GM23248 (cell line): ENCODE measurements around the gene TRMT44. TPM values are rescaled to one million over a fixed set of nuclear protein-coding genes. Genes with fewer than 3 reads are reported as not detected.

ENCODE experiments used
- DNase-seq: peaks from one replicate; pipeline ENCODE4 v3.0.0-alpha.2; 2015
- H2AFZ ChIP-seq: fragments of 200-600 bp; sonication (generic); 2 replicates; pipeline ENCODE4 v1.6.1; 2016; ENCODE audit warnings: antibody characterized with exemption
- H3F3A ChIP-seq: fragments of 200-600 bp; sonication (generic); 2 replicates; pipeline ENCODE4 v1.6.1; 2016; ENCODE audit warnings: mild to moderate bottlenecking, antibody characterized with exemption, mixed run types; ENCODE audit not compliant: insufficient read depth
- H3K27ac ChIP-seq: fragments of 200-600 bp; sonication (generic); 2 replicates; pipeline ENCODE4 v1.5.1; 2016; ENCODE audit warnings: mild to moderate bottlenecking
- H3K27me3 ChIP-seq: fragments of 200-600 bp; sonication (generic); replicated peaks from 2 replicates; pipeline ENCODE4 v1.6.1; 2016; ENCODE audit warnings: mild to moderate bottlenecking; ENCODE audit not compliant: insufficient read depth
- H3K36me3 ChIP-seq: fragments of 200-600 bp; sonication (generic); 2 replicates; pipeline ENCODE4 v1.6.1; 2016; ENCODE audit warnings: low read depth, mild to moderate bottlenecking
- H3K4me1 ChIP-seq: fragments of 200-600 bp; sonication (generic); 2 replicates; pipeline ENCODE4 v1.6.1; 2016; ENCODE audit warnings: mild to moderate bottlenecking; ENCODE audit not compliant: insufficient read depth
- H3K4me2 ChIP-seq: fragments of 200-600 bp; sonication (generic); one replicate; pipeline ENCODE4 v1.6.1; 2016; ENCODE audit warnings: mild to moderate bottlenecking; ENCODE audit not compliant: unreplicated experiment
- H3K4me3 ChIP-seq: fragments of 200-600 bp; sonication (generic); 2 replicates; pipeline ENCODE4 v1.5.1; 2016; ENCODE audit warnings: mild to moderate bottlenecking
- H3K79me2 ChIP-seq: fragments of 200-600 bp; sonication (generic); 2 replicates; pipeline ENCODE4 v1.6.1; 2016; ENCODE audit warnings: mild to moderate bottlenecking; ENCODE audit not compliant: insufficient read depth
- H3K9ac ChIP-seq: fragments of 200-600 bp; sonication (generic); 2 replicates; pipeline ENCODE4 v1.6.1; 2016; ENCODE audit warnings: mild to moderate bottlenecking
- H3K9me2 ChIP-seq: fragments of 200-600 bp; sonication (generic); 2 replicates; pipeline ENCODE4 v1.6.1; 2016; ENCODE audit warnings: mixed run types, mild to moderate bottlenecking, moderate library complexity; ENCODE audit not compliant: insufficient read depth
- H3K9me3 ChIP-seq: fragments of 200-600 bp; sonication (generic); one replicate; pipeline ENCODE4 v1.6.1; 2017; ENCODE audit warnings: low read depth
- H4K20me1 ChIP-seq: fragments of 200-600 bp; sonication (generic); 2 replicates; pipeline ENCODE4 v1.6.0; 2016; ENCODE audit not compliant: insufficient read depth
- EZH2 ChIP-seq: fragments of 200-600 bp; sonication (generic); IDR thresholded peaks from 2 replicates; pipeline ENCODE4 v1.6.1; 2018; ENCODE audit warnings: antibody characterized with exemption, mild to moderate bottlenecking; ENCODE audit not compliant: insufficient read depth, poor library complexity, severe bottlenecking
- EZH2phosphoT487 ChIP-seq: fragments of 200-600 bp; sonication (generic); IDR thresholded peaks from 2 replicates; pipeline ENCODE4 v1.6.1; 2018; ENCODE audit warnings: antibody characterized with exemption, moderate library complexity, mild to moderate bottlenecking, low read depth; ENCODE audit not compliant: insufficient read depth
- WGBS, 2 experiments: methylation state at CpG; one replicate each; pipeline ENCODE4 v1.1.6; 2015 to 2017; ENCODE audit warnings: low lambda C conversion rate in 2 of 2, low coverage in 1 of 2; ENCODE audit errors: missing lambda C conversion rate in 2 of 2; 5-methylcytosine and 5-hydroxymethylcytosine counted together
- in situ Hi-C: fragments of 300-500 bp; cut with MboI; formaldehyde crosslinking; loops from 2 replicates; pipeline ENCODE4 v1.15.0; 2020
- polyA plus RNA-seq: library from polyadenylated mRNA; unstranded; fragments of >200 nt; fragmentation: Nextera tagmentation; extraction: Ambion mirVana; gene quantifications from 2 replicates; pipeline ENCODE4 v1.2.1, GENCODE V29; 2016
- total RNA-seq: library from RNA; depleted of rRNA; stranded (reverse); fragments of >200 nt; shearing (Covaris generic); gene quantifications from 2 replicates; pipeline ENCODE4 v1.2.3, GENCODE V29; 2014

The TRMT44 gene
- total and polyA plus RNA-seq, 2 experiments from 2014 or later, result 4.1 to 12.0 TPM

DNA sequence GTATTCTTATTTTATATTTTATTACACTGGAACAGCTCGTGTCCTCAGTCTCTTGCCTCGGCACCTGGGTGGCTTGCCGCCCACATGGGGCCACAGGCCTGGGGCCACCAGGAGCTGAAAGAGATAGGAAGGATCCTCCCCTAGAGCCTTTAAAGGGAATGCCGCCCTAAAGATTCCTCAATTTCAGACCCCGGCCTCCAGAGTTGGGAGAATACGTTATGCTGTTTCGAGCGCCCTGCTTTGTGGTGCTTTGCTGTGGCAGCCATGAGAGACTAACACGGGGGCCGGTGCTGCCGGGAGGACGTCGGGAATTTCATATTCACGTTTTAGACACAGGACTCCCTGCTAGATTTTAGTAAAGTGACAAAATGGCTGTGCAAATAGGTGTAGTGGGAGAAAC is 33.3 kb upstream of the TRMT44 start:
- no peaks in the 10 kb centered on the region for H4K20me1 ChIP-seq
- no peaks in the 10 kb centered on the region for H3K27me3 ChIP-seq
- H3K4me1 ChIP-seq, result peaks cover 6% of the 10 kb centered on the region; the same call in 1 of the 2 replicates
- H3K79me2 ChIP-seq, result no peaks in the 10 kb centered on the region
- no peak overlapping the region for H3K4me3 ChIP-seq
- 0 out of 2 replicates have a peak, but pooled peaks cover 5% of the 10 kb centered on the region for H3K36me3 ChIP-seq
- peaks cover 8% of the 10 kb centered on the region; the same call in 1 of the 2 replicates for H3F3A ChIP-seq
- no peaks in the 10 kb centered on the region for H3K9me2 ChIP-seq
- H3K27ac ChIP-seq, result no peak overlapping the region
- H2AFZ ChIP-seq, result no peak overlapping the region
- H3K9me3 ChIP-seq, result no peaks in the 10 kb centered on the region
- DNase-seq, result no peak
- WGBS, 2 experiments, result 90 to 92% methylated on average over 14 of the region's 14 CpGs
- H3K4me2 ChIP-seq, result no peak overlapping the region
- no peak for TF ChIP-seq EZH2phosphoT487
- TF ChIP-seq EZH2, result no peak
- in situ Hi-C loops, result no loop called here
- no peak overlapping the region for H3K9ac ChIP-seq

- H3K27me3 ChIP-seq, result no peaks in the 10 kb centered on the region
These were observed 32.8 kb upstream of the TRMT44 start for GRCh38 chr4:8407756-8408155.

DNA sequence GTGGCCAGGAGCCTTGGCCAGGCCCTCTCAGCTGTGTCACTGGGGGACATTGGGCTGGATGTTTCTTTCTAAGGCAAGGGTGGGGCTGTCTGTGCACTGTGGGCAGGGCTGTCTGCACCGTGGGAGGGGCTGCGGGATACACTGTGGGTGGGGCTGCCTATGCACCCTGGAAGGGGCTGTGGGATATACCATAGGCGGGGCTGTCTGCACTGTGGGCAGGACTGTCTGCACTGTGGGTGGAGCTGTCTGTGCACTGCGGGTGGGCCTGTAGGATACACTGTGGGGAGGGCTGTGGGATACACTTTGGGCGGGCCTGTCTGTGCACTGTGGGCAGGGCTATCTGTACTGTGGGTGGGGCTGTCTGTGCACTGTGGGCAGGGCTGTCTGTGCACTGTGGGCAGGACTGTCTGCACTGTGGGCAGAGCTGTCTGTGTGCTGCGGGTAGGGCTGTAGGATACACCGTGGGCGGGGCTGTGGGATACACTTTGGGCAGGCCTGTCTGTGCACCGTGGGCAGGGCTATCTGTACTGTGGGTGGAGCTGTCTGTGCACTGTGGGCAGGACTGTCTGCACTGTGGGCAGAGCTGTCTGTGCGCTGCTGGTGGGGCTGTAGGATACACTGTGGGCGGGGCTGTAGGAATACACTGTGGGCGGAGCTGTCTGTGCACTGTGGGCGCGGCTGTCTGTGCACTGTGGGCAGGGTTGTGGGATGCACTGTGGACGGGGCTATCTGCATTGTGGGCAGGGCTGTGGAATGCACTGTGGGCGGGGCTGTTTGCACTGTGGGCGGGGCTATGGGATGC is 31.1 kb upstream of the TRMT44 start:
- no peak for TF ChIP-seq EZH2
- no peak for TF ChIP-seq EZH2phosphoT487
- H3K4me1 ChIP-seq, result peaks cover 6% of the 10 kb centered on the region; the same call in 1 of the 2 replicates
- no peaks in the 10 kb centered on the region for H3K9me3 ChIP-seq
- 36 to 51% methylated on average over 13 to 15 of the region's 17 CpGs for WGBS, 2 experiments
- in situ Hi-C loops, result no loop called here
- H3K79me2 ChIP-seq, result no peaks in the 10 kb centered on the region
- no peak overlapping the region for H3K27ac ChIP-seq
- H2AFZ ChIP-seq, result no peak overlapping the region
- 0 out of 2 replicates have a peak, but pooled peaks cover 7% of the 10 kb centered on the region for H3K36me3 ChIP-seq
- H3K9me2 ChIP-seq, result no peaks in the 10 kb centered on the region
- H3K27me3 ChIP-seq, result no peaks in the 10 kb centered on the region
- no peaks in the 10 kb centered on the region for H4K20me1 ChIP-seq
- H3K4me3 ChIP-seq, result no peak overlapping the region
- H3K9ac ChIP-seq, result no peak overlapping the region
- H3K4me2 ChIP-seq, result no peak overlapping the region
- peak; percentile 48 for DNase-seq
- H3F3A ChIP-seq, result peaks cover 8% of the 10 kb centered on the region; the same call in 1 of the 2 replicates

More at GRCh38 chr4:8407756-8408155, 32.8 kb upstream of the TRMT44 start:
- no peak overlapping the region for H3K4me3 ChIP-seq
- H3K9me2 ChIP-seq, result no peaks in the 10 kb centered on the region
- H3K36me3 ChIP-seq, result 0 out of 2 replicates have a peak, but pooled peaks cover 5% of the 10 kb centered on the region
- H3K4me2 ChIP-seq, result no peak overlapping the region
- H4K20me1 ChIP-seq, result no peaks in the 10 kb centered on the region
- TF ChIP-seq EZH2phosphoT487 (no peak), EZH2 (no peak)
- no peak overlapping the region for H3K27ac ChIP-seq
- no peak overlapping the region for H3K9ac ChIP-seq
- WGBS, 2 experiments, result 87 to 92% methylated on average over 9 of the region's 9 CpGs
- H3F3A ChIP-seq, result peaks cover 8% of the 10 kb centered on the region; the same call in 1 of the 2 replicates
- peaks cover 6% of the 10 kb centered on the region; the same call in 1 of the 2 replicates for H3K4me1 ChIP-seq
- no peaks in the 10 kb centered on the region for H3K79me2 ChIP-seq
- in situ Hi-C loops, result no loop called here
- DNase-seq, result no peak
- H3K9me3 ChIP-seq, result no peaks in the 10 kb centered on the region
- no peak overlapping the region for H2AFZ ChIP-seq

GRCh38 chr4:8410066-8410625 is 30.4 kb upstream of the TRMT44 start:
- H3K27me3 ChIP-seq, result no peaks in the 10 kb centered on the region
- no peaks in the 10 kb centered on the region for H3K9me2 ChIP-seq
- WGBS, 2 experiments, result 43 to 45% methylated on average over 9 of the region's 9 CpGs
- peak; percentile 17 for DNase-seq
- TF ChIP-seq EZH2 (no peak), EZH2phosphoT487 (no peak)
- peaks cover 8% of the 10 kb centered on the region; the same call in 1 of the 2 replicates for H3F3A ChIP-seq
- H2AFZ ChIP-seq, result no peak overlapping the region
- H4K20me1 ChIP-seq, result no peaks in the 10 kb centered on the region
- H3K9me3 ChIP-seq, result no peaks in the 10 kb centered on the region
- peaks cover 6% of the 10 kb centered on the region; the same call in 1 of the 2 replicates for H3K4me1 ChIP-seq
- H3K27ac ChIP-seq, result no peak overlapping the region
- in situ Hi-C loops, result no loop called here
- H3K79me2 ChIP-seq, result no peaks in the 10 kb centered on the region
- 0 out of 2 replicates have a peak, but pooled peaks cover 9% of the 10 kb centered on the region for H3K36me3 ChIP-seq
- no peak overlapping the region for H3K9ac ChIP-seq
- H3K4me3 ChIP-seq, result no peak overlapping the region
- H3K4me2 ChIP-seq, result no peak overlapping the region
